Islet precursor cell (in vitro differentiated cells): ENCODE measurements around the gene FBF1.
"Not testable (repeated sequence)": the region's sequence is repeated elsewhere in the genome, so short reads cannot be mapped to it uniquely, and the experiment has no call there.

Experiments used
- DNase-seq: peaks from one replicate; pipeline ENCODE4 v3.0.0-alpha.2; 2018

FBF1 gene

GRCh38 chr17:75893305-75894048 lies 47.4 kb downstream of the FBF1 start:
- no peak for DNase-seq

- DNase-seq: no peak
These were observed 48.2 kb downstream of the FBF1 start for GRCh38 chr17:75892556-75893224.

- DNase-seq: no peak
These were observed 49.0 kb downstream of the FBF1 start for GRCh38 chr17:75891605-75892555.

GRCh38 chr17:75891022-75891604 lies 49.7 kb downstream of the FBF1 start:
- DNase-seq: peak; percentile 50

GRCh38 chr17:75889454-75889853 lies 51.4 kb downstream of the FBF1 start:
- DNase-seq: peak; percentile 50

GRCh38 chr17:75888484-75888883 lies 52.4 kb downstream of the FBF1 start:
- no peak for DNase-seq

GRCh38 chr17:75885860-75886259 lies 55.0 kb downstream of the FBF1 start:
- not testable (repeated sequence) for DNase-seq

GRCh38 chr17:75885431-75885830 lies 55.4 kb downstream of the FBF1 start:
- DNase-seq: no peak

- DNase-seq: no peak
These were observed 59.0 kb downstream of the FBF1 start for GRCh38 chr17:75881678-75882454.

GRCh38 chr17:75880266-75880665 lies 60.6 kb downstream of the FBF1 start:
- DNase-seq: no peak

GRCh38 chr17:75878174-75878998 lies 62.5 kb downstream of the FBF1 start, which contains the start of gene TRIM47:
TSS of gene TRIM47 (minus strand) at chr17:75878581. CDS start at chr17:75878548, 33 bp downstream.
- peak; percentile 82 for DNase-seq

GRCh38 chr17:75877752-75878173 lies 63.1 kb downstream of the FBF1 start:
- peak; percentile 94 for DNase-seq

GRCh38 chr17:75876938-75877751 lies 63.7 kb downstream of the FBF1 start:
- peak; percentile 91 for DNase-seq

- DNase-seq: peak; percentile 85
These were observed 64.5 kb downstream of the FBF1 start for GRCh38 chr17:75876190-75876937.

GRCh38 chr17:75875940-75876189 lies 65.0 kb downstream of the FBF1 start:
- DNase-seq: peak; percentile 66

GRCh38 chr17:75875182-75875939 lies 65.5 kb downstream of the FBF1 start:
- DNase-seq: no peak

GRCh38 chr17:75874323-75875181 lies 66.3 kb downstream of the FBF1 start:
- no peak for DNase-seq
